Mesenchymal stem cell (in vitro differentiated cells and primary cell): ENCODE measurements around the gene ABCG1.

Experiments used
- DNase-seq: peaks from one replicate; pipeline ENCODE4 v3.0.0-alpha.2; 2013
- H2AFZ ChIP-seq: one replicate; pipeline ENCODE4 v1.6.1; 2013; ENCODE audit warnings: low read depth, mild to moderate bottlenecking, control low read depth, inconsistent platforms, low read length, moderate library complexity
- H2AK5ac ChIP-seq: 2 replicates; pipeline ENCODE4 v1.6.1; 2013; ENCODE audit warnings: low read length, moderate library complexity, mild to moderate bottlenecking, inconsistent platforms; ENCODE audit not compliant: severe bottlenecking
- H2BK120ac ChIP-seq: one replicate; pipeline ENCODE4 v1.6.1; 2013; ENCODE audit warnings: low read depth, mild to moderate bottlenecking, inconsistent platforms, low read length, moderate library complexity
- H2BK12ac ChIP-seq, 2 experiments: one replicate each; pipeline ENCODE4 v1.6.1; 2013; ENCODE audit warnings: inconsistent platforms in 2 of 2, low read length in 2 of 2, mild to moderate bottlenecking in 2 of 2, moderate library complexity in 2 of 2, control low read depth in 1 of 2
- H2BK15ac ChIP-seq: one replicate; pipeline ENCODE4 v1.6.1; 2013; ENCODE audit warnings: mild to moderate bottlenecking, low read depth, inconsistent platforms; ENCODE audit not compliant: poor library complexity, severe bottlenecking
- H2BK5ac ChIP-seq: 2 replicates; pipeline ENCODE4 v1.6.1; 2013; ENCODE audit warnings: low read depth, mild to moderate bottlenecking, low read length, control low read depth, inconsistent platforms; ENCODE audit not compliant: poor library complexity, severe bottlenecking
- H3K14ac ChIP-seq, 2 experiments: one replicate each; pipeline ENCODE4 v1.6.1; 2013; ENCODE audit warnings: inconsistent platforms in 2 of 2, low read length in 2 of 2, control low read depth in 1 of 2, mild to moderate bottlenecking in 1 of 2, moderate library complexity in 1 of 2
- H3K18ac ChIP-seq, 2 experiments: one replicate each; pipeline ENCODE4 v1.6.1; 2013; ENCODE audit warnings: inconsistent platforms in 2 of 2, low read length in 2 of 2, control low read depth in 1 of 2, low read depth in 1 of 2, mild to moderate bottlenecking in 1 of 2
- H3K23ac ChIP-seq, 2 experiments: one replicate each; pipeline ENCODE4 v1.6.1; 2013; ENCODE audit warnings: inconsistent platforms in 2 of 2, low read length in 2 of 2, mild to moderate bottlenecking in 2 of 2, moderate library complexity in 2 of 2, control low read depth in 1 of 2
- H3K27ac ChIP-seq: 2 replicates; pipeline ENCODE4 v1.5.1; 2013; ENCODE audit warnings: mild to moderate bottlenecking, moderate library complexity, low read length, control low read depth, inconsistent platforms; ENCODE audit not compliant: poor library complexity, severe bottlenecking
- H3K27me3 ChIP-seq, 2 experiments: 2 replicates each; pipeline versions ENCODE4 v1.6.1 to v1.7.0; 2013; ENCODE audit warnings: low read length in 2 of 2, mild to moderate bottlenecking in 2 of 2, moderate library complexity in 2 of 2, control low read depth in 1 of 2, inconsistent platforms in 1 of 2; ENCODE audit not compliant: control insufficient read depth in 1 of 2, insufficient read depth in 1 of 2
- H3K36me3 ChIP-seq, 2 experiments: 2 replicates each; pipeline versions ENCODE4 v1.6.1 to v1.7.0; 2013; ENCODE audit warnings: low read length in 2 of 2, control low read depth in 1 of 2, inconsistent platforms in 1 of 2, low read depth in 1 of 2, mild to moderate bottlenecking in 1 of 2; ENCODE audit not compliant: insufficient read depth in 2 of 2, control insufficient read depth in 1 of 2
- H3K4ac ChIP-seq, 2 experiments: one replicate each; pipeline ENCODE4 v1.6.1; 2013; ENCODE audit warnings: inconsistent platforms in 2 of 2, low read length in 2 of 2, mild to moderate bottlenecking in 2 of 2, moderate library complexity in 2 of 2, control low read depth in 1 of 2, low read depth in 1 of 2
- H3K4me1 ChIP-seq: 2 replicates; pipeline ENCODE4 v1.6.1; 2013; ENCODE audit warnings: low read depth, low read length, control low read depth; ENCODE audit not compliant: control insufficient read depth, insufficient read depth
- H3K4me2 ChIP-seq: 2 replicates; pipeline ENCODE4 v1.6.1; 2013; ENCODE audit warnings: low read length, mild to moderate bottlenecking, inconsistent platforms; ENCODE audit not compliant: poor library complexity, severe bottlenecking
- H3K4me3 ChIP-seq, 2 experiments: 2 replicates each; pipeline versions ENCODE4 v1.5.1 to v1.7.0; 2013; ENCODE audit warnings: low read length in 2 of 2, mild to moderate bottlenecking in 2 of 2, control low read depth in 1 of 2, low read depth in 1 of 2; ENCODE audit not compliant: insufficient read depth in 1 of 2
- H3K79me1 ChIP-seq: replicated peaks from 2 replicates; pipeline ENCODE4 v1.6.1; 2013; ENCODE audit warnings: mild to moderate bottlenecking, control low read depth, low read length, inconsistent platforms; ENCODE audit not compliant: poor library complexity, severe bottlenecking
- H3K9ac ChIP-seq: 2 replicates; pipeline ENCODE4 v1.7.0; 2013; ENCODE audit warnings: mild to moderate bottlenecking, low read length, moderate library complexity
- H3K9me3 ChIP-seq: 2 replicates; pipeline ENCODE4 v1.7.0; 2013; ENCODE audit warnings: mild to moderate bottlenecking, low read length; ENCODE audit not compliant: control insufficient read depth
- H4K8ac ChIP-seq: one replicate; pipeline ENCODE4 v1.6.1; 2013; ENCODE audit warnings: inconsistent platforms, mild to moderate bottlenecking, low read length, moderate library complexity
- H4K91ac ChIP-seq: one replicate; pipeline ENCODE4 v1.6.1; 2013; ENCODE audit warnings: mild to moderate bottlenecking, low read length, inconsistent platforms
- WGBS: methylation state at CpG from one replicate; pipeline ENCODE4 v1.1.7; 2013; ENCODE audit warnings: mixed read lengths; 5-methylcytosine and 5-hydroxymethylcytosine counted together

The ABCG1 gene

DNA sequence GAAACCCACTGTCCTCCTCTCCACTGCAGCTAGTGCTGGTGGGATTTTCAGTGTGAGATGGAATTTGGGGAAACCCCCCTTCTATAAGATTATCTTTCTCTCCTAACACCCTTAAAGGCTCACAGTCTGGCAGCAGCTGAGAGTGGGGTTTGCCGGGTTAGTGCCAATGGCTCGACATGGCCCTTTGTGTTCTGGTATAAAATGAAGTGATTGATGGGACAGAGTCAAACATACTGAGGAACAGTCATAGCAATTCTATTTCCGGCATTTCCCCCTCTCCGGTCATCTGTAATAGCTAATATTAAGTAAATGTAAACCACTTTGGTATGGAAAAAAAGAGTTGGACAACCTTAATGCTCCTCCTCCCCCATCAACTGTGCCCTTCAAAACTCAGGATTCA, 58.7 kb downstream of the ABCG1 start:
- Histone ChIP-seq H3K9ac (no peak overlapping the region), H3K4ac (no peak overlapping the region), H3K36me3 (peaks cover 0 to 5% of the 10 kb centered on the region in 2 experiments), H3K4me2 (no peak overlapping the region), H2BK15ac (no peak overlapping the region), H2BK5ac (no peak overlapping the region), H3K79me1 (no peaks in the 10 kb centered on the region), H3K23ac (no peak overlapping the region), H3K14ac (no peak overlapping the region), H3K9me3 (no peaks in the 10 kb centered on the region), H2AK5ac (no peak overlapping the region), H4K91ac (no peak overlapping the region), H3K27me3 (peaks cover 30 to 31% of the 10 kb centered on the region in 2 experiments), H3K4me3 (no peak overlapping the region), H2AFZ (no peak overlapping the region), H4K8ac (no peak overlapping the region), H3K4me1 (peaks cover 12% of the 10 kb centered on the region), H3K18ac (no peak overlapping the region), H2BK12ac (no peak overlapping the region), H2BK120ac (no peak overlapping the region), H3K27ac (no peak overlapping the region)
- DNase-seq, result peak; percentile 15
- WGBS, result 58% methylated on average over 2 of the region's 4 CpGs

DNA sequence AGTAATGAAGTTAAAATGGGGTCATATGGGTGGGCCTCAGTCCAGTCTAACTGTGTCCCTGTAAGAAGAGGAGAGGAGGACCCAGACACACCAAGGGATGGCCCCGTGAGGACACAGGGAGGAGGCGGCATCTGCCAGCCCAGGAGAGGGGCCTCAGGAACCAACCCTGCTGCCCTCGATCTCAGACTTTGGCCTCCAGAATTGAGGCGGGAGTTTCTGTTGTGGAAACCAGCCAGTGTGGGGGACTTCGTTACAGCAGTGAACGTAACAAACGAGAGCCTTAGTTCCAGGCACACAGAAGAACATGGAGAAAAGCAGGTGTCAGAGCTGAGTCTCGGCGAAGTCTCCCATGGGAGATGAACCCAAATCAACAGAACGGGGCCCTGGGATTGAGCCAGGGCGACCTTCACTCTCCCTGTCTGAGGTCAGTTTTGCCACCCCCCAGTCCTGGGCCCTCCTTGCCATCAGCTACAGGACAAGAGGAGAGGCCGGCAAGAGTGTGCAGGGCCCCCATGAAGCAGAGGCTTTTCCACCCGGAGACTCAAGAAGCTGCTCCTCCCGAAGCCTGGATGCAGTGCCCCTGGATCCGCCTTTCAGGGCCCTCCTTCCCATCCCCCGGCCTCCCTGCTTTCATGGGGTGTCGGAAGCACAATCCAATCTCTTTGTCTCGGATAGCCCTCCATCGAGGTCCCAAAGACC, 59.7 kb downstream of the ABCG1 start:
- Histone ChIP-seq H2BK12ac (no peak overlapping the region), H3K4me3 (no peak overlapping the region), H2AFZ (no peak overlapping the region)

DNA sequence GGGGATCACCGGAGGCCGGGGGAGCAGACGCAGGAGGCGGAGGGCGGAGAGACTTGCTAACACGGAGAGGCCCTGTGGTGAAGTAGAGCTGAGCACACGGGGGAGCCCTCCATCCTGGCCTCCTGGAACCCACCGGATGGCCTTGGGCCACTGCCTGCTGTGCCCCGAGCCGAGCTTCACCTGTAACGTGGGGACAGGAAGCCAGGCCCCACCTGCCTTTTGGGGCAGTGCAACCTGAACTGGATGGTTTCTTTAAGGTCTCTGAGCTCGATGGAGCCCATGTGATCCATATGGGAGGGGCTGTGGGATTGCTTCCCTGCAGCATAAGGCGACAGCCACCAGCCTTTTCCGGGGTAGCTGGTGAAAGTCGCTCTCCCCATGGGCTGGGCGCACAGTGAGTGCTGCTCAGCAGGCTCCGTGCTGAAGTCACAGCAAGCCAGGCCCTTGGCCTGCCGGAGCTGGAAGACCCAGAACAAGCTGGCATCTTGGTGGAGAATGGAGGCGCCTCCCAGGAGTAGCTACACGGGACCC, 60.5 kb downstream of the ABCG1 start:
- Histone ChIP-seq H2AK5ac (no peak overlapping the region), H3K4ac (no peak overlapping the region), H3K79me1 (no peaks in the 10 kb centered on the region), H3K23ac (no peak overlapping the region), H3K27ac (no peak overlapping the region), H2AFZ (no peak overlapping the region), H3K4me3 (no peak overlapping the region), H3K14ac (no peak overlapping the region), H3K18ac (no peak overlapping the region), H3K36me3 (peaks cover 0 to 5% of the 10 kb centered on the region in 2 experiments), H2BK5ac (no peak overlapping the region), H3K9ac (no peak overlapping the region), H4K8ac (no peak overlapping the region), H3K27me3 (peaks cover 28 to 35% of the 10 kb centered on the region in 2 experiments), H3K4me2 (no peak overlapping the region), H3K9me3 (no peaks in the 10 kb centered on the region), H2BK15ac (no peak overlapping the region), H3K4me1 (peaks cover 3% of the 10 kb centered on the region), H2BK120ac (no peak overlapping the region), H4K91ac (no peak overlapping the region), H2BK12ac (no peak overlapping the region)
- DNase-seq, result no peak
- 78% methylated on average over 20 of the region's 20 CpGs for WGBS

More for the DNA sequence above, 59.7 kb downstream of the ABCG1 start:
- Histone ChIP-seq H3K27ac (no peak overlapping the region), H3K18ac (no peak overlapping the region), H3K14ac (no peak overlapping the region), H2BK5ac (no peak overlapping the region), H3K4ac (no peak overlapping the region), H3K36me3 (peaks cover 0 to 5% of the 10 kb centered on the region in 2 experiments), H4K8ac (no peak overlapping the region), H3K27me3 (peaks cover 28 to 35% of the 10 kb centered on the region in 2 experiments), H2BK15ac (no peak overlapping the region), H3K4me2 (no peak overlapping the region), H3K9me3 (no peaks in the 10 kb centered on the region), H2BK120ac (no peak overlapping the region), H3K23ac (no peak overlapping the region), H2AK5ac (no peak overlapping the region), H3K9ac (no peak overlapping the region), H3K79me1 (no peaks in the 10 kb centered on the region), H3K4me1 (peaks cover 3% of the 10 kb centered on the region), H4K91ac (no peak overlapping the region)
- DNase-seq, result no peak
- WGBS, result 89% methylated on average over 19 of the region's 19 CpGs

DNA sequence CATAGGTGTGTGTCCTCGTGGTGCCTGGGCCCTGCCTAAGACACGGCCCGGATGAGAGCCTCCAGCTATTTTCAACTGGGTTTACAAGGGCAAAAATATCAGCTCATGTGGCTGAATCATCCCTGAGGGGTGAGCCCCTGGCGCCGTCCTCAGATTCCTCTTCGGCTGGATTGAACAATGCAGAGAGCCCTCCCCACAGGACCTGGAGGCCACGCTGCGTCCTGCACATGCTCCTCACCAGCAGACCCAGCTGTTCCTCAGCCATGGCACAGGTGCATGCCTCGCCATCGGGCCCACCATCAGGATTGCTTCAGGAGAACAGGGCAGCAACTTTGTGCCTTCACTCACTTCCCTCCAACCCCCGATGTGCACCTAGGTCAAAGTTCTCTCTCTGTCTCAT, 60.9 kb downstream of the ABCG1 start:
- Histone ChIP-seq H2AFZ (no peak overlapping the region), H3K4me1 (peaks cover 3% of the 10 kb centered on the region), H3K9ac (no peak overlapping the region), H3K4ac (no peak overlapping the region), H2AK5ac (no peak overlapping the region), H3K27ac (no peak overlapping the region), H2BK5ac (no peak overlapping the region), H3K4me2 (no peak overlapping the region), H3K79me1 (no peaks in the 10 kb centered on the region), H3K27me3 (peaks cover 27 to 38% of the 10 kb centered on the region in 2 experiments), H3K14ac (no peak overlapping the region), H3K18ac (no peak overlapping the region), H4K91ac (no peak overlapping the region), H3K4me3 (no peak overlapping the region), H3K23ac (no peak overlapping the region), H2BK15ac (no peak overlapping the region), H3K36me3 (peaks cover 0 to 5% of the 10 kb centered on the region in 2 experiments), H4K8ac (no peak overlapping the region), H3K9me3 (no peaks in the 10 kb centered on the region), H2BK12ac (no peak overlapping the region), H2BK120ac (no peak overlapping the region)
- 91% methylated on average over 10 of the region's 11 CpGs for WGBS
- no peak for DNase-seq
